Ovary (tissue), 3 donors: ENCODE data around the gene C12orf75.

Experiments
- EP300 ChIP-seq: sonication (generic); formaldehyde crosslinking; IDR thresholded peaks from one replicate; pipeline ENCODE4 v1.6.1; 2017; ENCODE audit warnings: antibody characterized with exemption
- POLR2A ChIP-seq: fragments of 450-650 bp; IDR thresholded peaks from one replicate; pipeline ENCODE4 v1.6.1; 2017; ENCODE audit warnings: antibody characterized with exemption, mild to moderate bottlenecking, moderate library complexity
- TF ChIP-seq, protein P1 (sequence below), 3 donors: fragments of 450-650 bp in 2 of 3; fragments of 200-600 bp in 1 of 3; IDR thresholded peaks; one replicate each; pipeline versions ENCODE4 v1.5.1 to v1.8.0; 2016 to 2022; ENCODE audit warnings: antibody characterized with exemption in 3 of 3, mild to moderate bottlenecking in 1 of 3
- donor health status: DM: no; HTN: no; CAD: no.

DNA sequence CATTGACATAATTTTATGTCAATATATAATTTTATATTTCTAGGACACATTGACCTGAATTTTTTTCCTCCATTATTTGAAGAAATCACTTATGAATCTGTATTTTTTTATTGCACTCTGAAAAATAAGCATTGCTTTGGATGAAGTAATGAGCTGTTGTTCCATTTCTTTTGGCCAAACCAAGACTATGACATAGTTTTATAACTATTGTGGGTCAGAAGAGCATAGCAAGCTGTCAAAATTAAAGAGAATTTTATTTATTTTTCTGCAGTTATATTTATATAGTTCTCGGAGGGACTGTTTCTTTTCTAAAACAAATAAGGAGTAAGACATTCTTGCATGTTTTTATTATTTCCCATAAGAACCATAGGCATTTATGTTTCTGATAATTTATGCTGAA is 8.5 kb downstream of the C12orf75 start:
- TF ChIP-seq, protein P1, sequence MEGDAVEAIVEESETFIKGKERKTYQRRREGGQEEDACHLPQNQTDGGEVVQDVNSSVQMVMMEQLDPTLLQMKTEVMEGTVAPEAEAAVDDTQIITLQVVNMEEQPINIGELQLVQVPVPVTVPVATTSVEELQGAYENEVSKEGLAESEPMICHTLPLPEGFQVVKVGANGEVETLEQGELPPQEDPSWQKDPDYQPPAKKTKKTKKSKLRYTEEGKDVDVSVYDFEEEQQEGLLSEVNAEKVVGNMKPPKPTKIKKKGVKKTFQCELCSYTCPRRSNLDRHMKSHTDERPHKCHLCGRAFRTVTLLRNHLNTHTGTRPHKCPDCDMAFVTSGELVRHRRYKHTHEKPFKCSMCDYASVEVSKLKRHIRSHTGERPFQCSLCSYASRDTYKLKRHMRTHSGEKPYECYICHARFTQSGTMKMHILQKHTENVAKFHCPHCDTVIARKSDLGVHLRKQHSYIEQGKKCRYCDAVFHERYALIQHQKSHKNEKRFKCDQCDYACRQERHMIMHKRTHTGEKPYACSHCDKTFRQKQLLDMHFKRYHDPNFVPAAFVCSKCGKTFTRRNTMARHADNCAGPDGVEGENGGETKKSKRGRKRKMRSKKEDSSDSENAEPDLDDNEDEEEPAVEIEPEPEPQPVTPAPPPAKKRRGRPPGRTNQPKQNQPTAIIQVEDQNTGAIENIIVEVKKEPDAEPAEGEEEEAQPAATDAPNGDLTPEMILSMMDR (IDR thresholded peaks at IDR 0.05): no peak
- TF ChIP-seq POLR2A: no peak
- no peak for TF ChIP-seq EP300
